T-helper 1 cell treated with Interleukin-12 subunit alpha and Interleukin-12 subunit beta and Interleukin-4 antibody, amounts not matched to agents 30 ng/mL and 1 ng/mL, for 36 hours (primary cell): ENCODE data around the gene F3. TPM values are rescaled to one million over a fixed set of nuclear protein-coding genes. Genes with fewer than 3 reads are reported as not detected.
"Not testable (repeated sequence)": the region's sequence is repeated elsewhere in the genome, so short reads cannot be mapped to it uniquely, and the experiment has no call there.

Experiments used
- intact Hi-C: fragments of 100-400 bp; cut with micrococcal nuclease; formaldehyde crosslinking; loops from one replicate; pipeline ENCODE4 v1.15.1; 2024
- total RNA-seq: library from RNA; stranded (reverse); gene quantifications from 2 replicates; pipeline ENCODE4 v1.2.3, GENCODE V29; 2022

Gene F3
- 0.17 TPM in 1 of 2 replicates, not detected in the other for total RNA-seq

- intact Hi-C loops: loop anchor here (2.0 to 5.0 kb wide), 3 partner anchors 61 to 531 kb away; partner anchors contain the start of genes ABCD3 and ALG14
These were observed at the start of gene F3 for GRCh38 chr1:94541246-94542087. TSS of gene F3 (minus strand) at chr1:94541759. CDS start at chr1:94541636, 123 bp downstream.

GRCh38 chr1:94590203-94591137 lies 48.9 kb upstream of the F3 start:
- intact Hi-C loops: no loop called here

- intact Hi-C loops: no loop called here
These were observed 48.2 kb upstream of the F3 start for GRCh38 chr1:94589728-94590127.

GRCh38 chr1:94582565-94582964 lies 41.0 kb upstream of the F3 start:
- intact Hi-C loops: no loop called here

GRCh38 chr1:94580367-94581115 lies 39.0 kb upstream of the F3 start:
- intact Hi-C loops: no loop called here

- intact Hi-C loops: no loop called here
These were observed 38.3 kb upstream of the F3 start for GRCh38 chr1:94579876-94580294.

- intact Hi-C loops: no loop called here
These were observed 37.3 kb upstream of the F3 start for GRCh38 chr1:94578856-94579255.

GRCh38 chr1:94573917-94574316 lies 32.4 kb upstream of the F3 start:
- intact Hi-C loops: not testable (repeated sequence)

GRCh38 chr1:94572780-94573179 lies 31.2 kb upstream of the F3 start:
- intact Hi-C loops: no loop called here

GRCh38 chr1:94570965-94571364 lies 29.4 kb upstream of the F3 start:
- intact Hi-C loops: not testable (repeated sequence)

- intact Hi-C loops: not testable (repeated sequence)
These were observed 27.2 kb upstream of the F3 start for GRCh38 chr1:94568806-94569205.

- intact Hi-C loops: not testable (repeated sequence)
These were observed 26.5 kb upstream of the F3 start for GRCh38 chr1:94567975-94568607.

GRCh38 chr1:94566436-94566835 lies 24.9 kb upstream of the F3 start:
- intact Hi-C loops: not testable (repeated sequence)

GRCh38 chr1:94565901-94566300 lies 24.3 kb upstream of the F3 start:
- intact Hi-C loops: no loop called here

- intact Hi-C loops: no loop called here
These were observed 21.1 kb upstream of the F3 start for GRCh38 chr1:94562519-94563260.

- intact Hi-C loops: no loop called here
These were observed 18.8 kb upstream of the F3 start for GRCh38 chr1:94560333-94560732.

GRCh38 chr1:94559921-94560320 lies 18.4 kb upstream of the F3 start:
- intact Hi-C loops: no loop called here

- intact Hi-C loops: no loop called here
These were observed 13.5 kb upstream of the F3 start for GRCh38 chr1:94555091-94555490.

GRCh38 chr1:94554580-94554979 lies 13.0 kb upstream of the F3 start:
- intact Hi-C loops: no loop called here

- intact Hi-C loops: no loop called here
These were observed 12.4 kb upstream of the F3 start for GRCh38 chr1:94553931-94554330.
